ENCODE measurements around the gene CCDC73. TPM values are rescaled to one million over a fixed set of nuclear protein-coding genes. Genes with fewer than 3 reads are reported as not detected.
"Not testable (repeated sequence)": the region's sequence is repeated elsewhere in the genome, so short reads cannot be mapped to it uniquely, and the experiment has no call there.

Gene CCDC73
- not detected in 2 replicates for total RNA-seq (2014; rRNA removed; shearing (Covaris generic))
- polyA plus RNA-seq (2015; cell fraction: cytosol; rRNA removed), result not detected in 2 replicates
- not detected in 2 replicates for polyA plus RNA-seq (2015; cell fraction: nucleus; rRNA removed)

GRCh38 chr11:32794439-32794838 is at the start of gene CCDC73:
Gene CCDC73, minus strand, starts transcription at chr11:32794662. Its CDS starts 34,419 bp downstream, at chr11:32760243.
- in situ Hi-C loops (cut with HindIII; ENCODE audit: low pct_unique_long_range_greater_than_20kb, low sequenced_read_pairs), result no loop called here

GRCh38 chr11:32843544-32843943 is 49.1 kb upstream of the CCDC73 start:
- in situ Hi-C loops (cut with HindIII; ENCODE audit: low pct_unique_long_range_greater_than_20kb, low sequenced_read_pairs), result no loop called here

More at GRCh38 chr11:32794439-32794838, at the start of gene CCDC73:
- no peak for DNase-seq (ENCODE audit: low read depth, low spot score)

GRCh38 chr11:32840587-32840986 is 46.1 kb upstream of the CCDC73 start:
- DNase-seq (ENCODE audit: low read depth, low spot score), result no peak
- in situ Hi-C loops (cut with HindIII; ENCODE audit: low pct_unique_long_range_greater_than_20kb, low sequenced_read_pairs), result no loop called here

More at GRCh38 chr11:32843544-32843943, 49.1 kb upstream of the CCDC73 start:
- DNase-seq (ENCODE audit: low read depth, low spot score), result no peak

- in situ Hi-C loops (cut with HindIII; ENCODE audit: low pct_unique_long_range_greater_than_20kb, low sequenced_read_pairs), result no loop called here
- DNase-seq (ENCODE audit: low read depth, low spot score), result no peak
Observed at GRCh38 chr11:32839308-32839707, 44.8 kb upstream of the CCDC73 start.

- in situ Hi-C loops (cut with HindIII; ENCODE audit: low pct_unique_long_range_greater_than_20kb, low sequenced_read_pairs), result no loop called here
- no peak for DNase-seq (ENCODE audit: low read depth, low spot score)
Observed at GRCh38 chr11:32838505-32839274, 44.2 kb upstream of the CCDC73 start.

GRCh38 chr11:32836946-32837345 is 42.5 kb upstream of the CCDC73 start:
- in situ Hi-C loops (cut with HindIII; ENCODE audit: low pct_unique_long_range_greater_than_20kb, low sequenced_read_pairs), result no loop called here
- no peak for DNase-seq (ENCODE audit: low read depth, low spot score)

- in situ Hi-C loops (cut with HindIII; ENCODE audit: low pct_unique_long_range_greater_than_20kb, low sequenced_read_pairs), result no loop called here
- no peak for DNase-seq (ENCODE audit: low read depth, low spot score)
Observed at GRCh38 chr11:32833921-32834320, 39.5 kb upstream of the CCDC73 start.

GRCh38 chr11:32831221-32831620 is 36.8 kb upstream of the CCDC73 start:
- no peak for DNase-seq (ENCODE audit: low read depth, low spot score)
- in situ Hi-C loops (cut with HindIII; ENCODE audit: low pct_unique_long_range_greater_than_20kb, low sequenced_read_pairs), result no loop called here

GRCh38 chr11:32830796-32831195 is 36.3 kb upstream of the CCDC73 start:
- in situ Hi-C loops (cut with HindIII; ENCODE audit: low pct_unique_long_range_greater_than_20kb, low sequenced_read_pairs), result no loop called here
- no peak for DNase-seq (ENCODE audit: low read depth, low spot score)

GRCh38 chr11:32830413-32830738 is 35.9 kb upstream of the CCDC73 start:
- DNase-seq (ENCODE audit: low read depth, low spot score), result no peak
- in situ Hi-C loops (cut with HindIII; ENCODE audit: low pct_unique_long_range_greater_than_20kb, low sequenced_read_pairs), result no loop called here

GRCh38 chr11:32829680-32830412 is 35.4 kb upstream of the CCDC73 start, which contains the start of gene PRRG4:
Gene PRRG4, plus strand, starts transcription at chr11:32829927. Its CDS starts 603 bp downstream, at chr11:32830530.
- DNase-seq (ENCODE audit: low read depth, low spot score), result peak; percentile 26

GRCh38 chr11:32829157-32829679 is 34.8 kb upstream of the CCDC73 start:
- in situ Hi-C loops (cut with HindIII; ENCODE audit: low pct_unique_long_range_greater_than_20kb, low sequenced_read_pairs), result no loop called here
- DNase-seq (ENCODE audit: low read depth, low spot score), result no peak

More at GRCh38 chr11:32829680-32830412, 35.4 kb upstream of the CCDC73 start, which contains the start of gene PRRG4:
- in situ Hi-C loops (cut with HindIII; ENCODE audit: low pct_unique_long_range_greater_than_20kb, low sequenced_read_pairs), result no loop called here

GRCh38 chr11:32827276-32827675 is 32.8 kb upstream of the CCDC73 start:
- DNase-seq (ENCODE audit: low read depth, low spot score), result peak; percentile 65
- in situ Hi-C loops (cut with HindIII; ENCODE audit: low pct_unique_long_range_greater_than_20kb, low sequenced_read_pairs), result no loop called here

GRCh38 chr11:32826113-32826512 is 31.7 kb upstream of the CCDC73 start:
- in situ Hi-C loops (cut with HindIII; ENCODE audit: low pct_unique_long_range_greater_than_20kb, low sequenced_read_pairs), result no loop called here
- DNase-seq (ENCODE audit: low read depth, low spot score), result no peak

- in situ Hi-C loops (cut with HindIII; ENCODE audit: low pct_unique_long_range_greater_than_20kb, low sequenced_read_pairs), result not testable (repeated sequence)
Observed at GRCh38 chr11:32823617-32824016, 29.2 kb upstream of the CCDC73 start.

GRCh38 chr11:32821917-32822560 is 27.6 kb upstream of the CCDC73 start:
- in situ Hi-C loops (cut with HindIII; ENCODE audit: low pct_unique_long_range_greater_than_20kb, low sequenced_read_pairs), result no loop called here
- DNase-seq (ENCODE audit: low read depth, low spot score), result no peak

More at GRCh38 chr11:32823617-32824016, 29.2 kb upstream of the CCDC73 start:
- not testable (repeated sequence) for DNase-seq (ENCODE audit: low read depth, low spot score)

GRCh38 chr11:32821517-32821916 is 27.1 kb upstream of the CCDC73 start:
- in situ Hi-C loops (cut with HindIII; ENCODE audit: low pct_unique_long_range_greater_than_20kb, low sequenced_read_pairs), result no loop called here
- DNase-seq (ENCODE audit: low read depth, low spot score), result peak; percentile 54

- in situ Hi-C loops (cut with HindIII; ENCODE audit: low pct_unique_long_range_greater_than_20kb, low sequenced_read_pairs), result no loop called here
Observed at GRCh38 chr11:32820497-32820896, 26.0 kb upstream of the CCDC73 start.

More at GRCh38 chr11:32820497-32820896, 26.0 kb upstream of the CCDC73 start:
- DNase-seq (ENCODE audit: low read depth, low spot score), result no peak
